DOHH2 (cell line): ENCODE data around the gene AP3S2.

Source experiments
- H3F3A ChIP-seq: fragments of 200-600 bp; sonication (generic), shearing (Covaris generic); 2 replicates; pipeline ENCODE4 v1.6.0; 2016; ENCODE audit warnings: antibody characterized with exemption, mild to moderate bottlenecking; ENCODE audit not compliant: control insufficient read depth, insufficient read depth
- H3K27ac ChIP-seq: fragments of 200-600 bp; sonication (generic); 2 replicates; pipeline ENCODE4 v1.5.1; 2014; ENCODE audit warnings: low read depth, mild to moderate bottlenecking, low read length, moderate library complexity
- H3K27me3 ChIP-seq: fragments of 200-600 bp; sonication (generic); 2 replicates; pipeline ENCODE4 v1.6.1; 2014; ENCODE audit warnings: mild to moderate bottlenecking, low read length, mixed read lengths; ENCODE audit not compliant: control insufficient read depth
- H3K36me3 ChIP-seq: fragments of 200-600 bp; sonication (generic); 2 replicates; pipeline ENCODE4 v1.6.1; 2014; ENCODE audit warnings: mild to moderate bottlenecking, low read length, moderate library complexity, mixed read lengths; ENCODE audit not compliant: control insufficient read depth
- H3K4me1 ChIP-seq: fragments of 200-600 bp; sonication (generic); 2 replicates; pipeline ENCODE4 v1.6.1; 2014; ENCODE audit warnings: mild to moderate bottlenecking, low read length, mixed read lengths; ENCODE audit not compliant: control insufficient read depth
- H3K4me2 ChIP-seq: fragments of 200-600 bp; sonication (generic); 2 replicates; pipeline ENCODE4 v1.6.0; 2014; ENCODE audit warnings: mild to moderate bottlenecking, low read length, moderate library complexity
- H3K4me3 ChIP-seq: fragments of 200-600 bp; sonication (generic); 2 replicates; pipeline ENCODE4 v1.5.1; 2014; ENCODE audit warnings: mild to moderate bottlenecking, low read length, mixed read lengths
- H3K79me2 ChIP-seq: fragments of 200-600 bp; sonication (generic); 2 replicates; pipeline ENCODE4 v1.6.1; 2014; ENCODE audit warnings: mild to moderate bottlenecking, low read length, mixed read lengths; ENCODE audit not compliant: control insufficient read depth
- H3K9me2 ChIP-seq: fragments of 200-600 bp; sonication (generic); replicated peaks from 2 replicates; pipeline ENCODE4 v1.6.1; 2014; ENCODE audit warnings: mild to moderate bottlenecking, low read length, mixed read lengths; ENCODE audit not compliant: control insufficient read depth
- H3K9me3 ChIP-seq: fragments of 200-600 bp; sonication (generic); 2 replicates; pipeline ENCODE4 v1.6.1; 2014; ENCODE audit warnings: antibody characterized with exemption, low read length, mixed read lengths; ENCODE audit not compliant: control insufficient read depth, insufficient read depth
- H4K20me1 ChIP-seq: fragments of 200-600 bp; sonication (generic); 2 replicates; pipeline ENCODE4 v1.6.0; 2014; ENCODE audit warnings: low read depth, mild to moderate bottlenecking, antibody characterized with exemption, low read length, moderate library complexity; ENCODE audit not compliant: control insufficient read depth, insufficient read depth
- CTCF ChIP-seq: fragments of 200-600 bp; sonication (generic); IDR thresholded peaks from one replicate; pipeline ENCODE4 v1.5.1; 2014; ENCODE audit warnings: antibody characterized with exemption, mild to moderate bottlenecking, low read depth, low read length; ENCODE audit not compliant: poor library complexity, severe bottlenecking
- EZH2phosphoT487 ChIP-seq: fragments of 200-600 bp; sonication (generic); IDR thresholded peaks from 2 replicates; pipeline ENCODE4 v1.6.1; 2017; ENCODE audit warnings: borderline replicate concordance, mild to moderate bottlenecking, antibody characterized with exemption, low read length, moderate library complexity, mixed read lengths

Gene AP3S2

GRCh38 chr15:89807689-89808088 lies 86.1 kb downstream of the AP3S2 start:
- TF ChIP-seq EZH2phosphoT487 (no peak), CTCF (no peak)
- Histone ChIP-seq H3K27ac (no peak overlapping the region), H3K9me2 (no peaks in the 10 kb centered on the region), H3K4me2 (no peak overlapping the region), H3F3A (no peaks in the 10 kb centered on the region), H3K79me2 (no peaks in the 10 kb centered on the region), H4K20me1 (no peaks in the 10 kb centered on the region), H3K4me3 (no peak overlapping the region), H3K36me3 (no peaks in the 10 kb centered on the region), H3K27me3 (no peaks in the 10 kb centered on the region), H3K9me3 (no peaks in the 10 kb centered on the region), H3K4me1 (no peaks in the 10 kb centered on the region)

- H3K36me3 ChIP-seq, result no peaks in the 10 kb centered on the region
- H3K9me2 ChIP-seq, result no peaks in the 10 kb centered on the region
- no peak overlapping the region for H3K4me2 ChIP-seq
- H3K4me3 ChIP-seq, result no peak overlapping the region
- H4K20me1 ChIP-seq, result no peaks in the 10 kb centered on the region
- TF ChIP-seq CTCF, result no peak
- no peak for TF ChIP-seq EZH2phosphoT487
- no peaks in the 10 kb centered on the region for H3K9me3 ChIP-seq
- no peaks in the 10 kb centered on the region for H3K4me1 ChIP-seq
- no peaks in the 10 kb centered on the region for H3K27me3 ChIP-seq
- H3K79me2 ChIP-seq, result no peaks in the 10 kb centered on the region
- H3K27ac ChIP-seq, result no peak overlapping the region
- H3F3A ChIP-seq, result no peaks in the 10 kb centered on the region
Observed at GRCh38 chr15:89806559-89807550, 86.9 kb downstream of the AP3S2 start.

GRCh38 chr15:89806210-89806558 lies 87.6 kb downstream of the AP3S2 start:
- H3K79me2 ChIP-seq, result no peaks in the 10 kb centered on the region
- H3K9me2 ChIP-seq, result no peaks in the 10 kb centered on the region
- H3K27ac ChIP-seq, result no peak overlapping the region
- no peak overlapping the region for H3K4me3 ChIP-seq
- H3K36me3 ChIP-seq, result no peaks in the 10 kb centered on the region
- TF ChIP-seq CTCF, result no peak
- no peak for TF ChIP-seq EZH2phosphoT487
- no peaks in the 10 kb centered on the region for H3K27me3 ChIP-seq
- no peaks in the 10 kb centered on the region for H3K4me1 ChIP-seq
- no peaks in the 10 kb centered on the region for H3F3A ChIP-seq
- no peak overlapping the region for H3K4me2 ChIP-seq
- no peaks in the 10 kb centered on the region for H3K9me3 ChIP-seq
- H4K20me1 ChIP-seq, result no peaks in the 10 kb centered on the region
